Panc1 (cell line): Measurements from ENCODE around the gene ERN2. TPM values are rescaled to one million over a fixed set of nuclear protein-coding genes. Genes with fewer than 3 reads are reported as not detected.

Source experiments
- ATAC-seq: fragments of 200-7000 bp; cut with Tn5 transposase; 2 replicates; pipeline ENCODE4 v1.9.1; 2020; ENCODE audit warnings: mild to moderate bottlenecking, moderate library complexity
- BruUV-seq: library from RNA; stranded (reverse); fragments of 400-500 nt; replicated peaks from 2 replicates; lab custom pipeline; 2021; lab: Mats Ljungman, UMichigan
- CTCF ChIA-PET: fragments of 300-600 bp; sonication (Branson Sonifier 250); formaldehyde crosslinking; loops from one replicate; lab custom pipeline; 2022; ENCODE audit warnings: antibody characterized with exemption; lab: Charles Lee
- POLR2A ChIA-PET: fragments of 300-600 bp; sonication (Branson Sonifier 250); formaldehyde crosslinking; loops from one replicate; lab custom pipeline; 2022; ENCODE audit warnings: antibody characterized with exemption; lab: Charles Lee
- DNase-seq: peaks from one replicate; pipeline ENCODE4 v3.0.0-alpha.2; 2010; ENCODE audit warnings: low read depth, low spot score
- H3K27ac ChIP-seq: 2 replicates; pipeline ENCODE4 v1.5.1; 2011; ENCODE audit warnings: mild to moderate bottlenecking, low read length, inconsistent platforms
- H3K27me3 ChIP-seq: fragments of 200-500 bp; sonication (Bioruptor generic); 2 replicates; pipeline ENCODE4 v1.6.0; 2014; ENCODE audit warnings: low read length, inconsistent platforms; ENCODE audit not compliant: control insufficient read depth, insufficient read depth
- H3K36me3 ChIP-seq: fragments of 200-500 bp; sonication (Bioruptor generic); 2 replicates; pipeline ENCODE4 v1.5.1; 2014; ENCODE audit warnings: inconsistent platforms, mild to moderate bottlenecking, low read length, moderate library complexity; ENCODE audit not compliant: control insufficient read depth, insufficient read depth
- H3K4me1 ChIP-seq: 2 replicates; pipeline ENCODE4 v1.5.1; 2011; ENCODE audit warnings: inconsistent platforms, mild to moderate bottlenecking, low read length, moderate library complexity; ENCODE audit not compliant: control insufficient read depth, insufficient read depth
- H3K4me3 ChIP-seq, 2 experiments: 2 replicates each; pipeline ENCODE4 v1.5.1; 2011 to 2012; ENCODE audit warnings: low read depth in 2 of 2, low read length in 2 of 2, mild to moderate bottlenecking in 2 of 2, inconsistent platforms in 1 of 2, moderate library complexity in 1 of 2
- H3K9me3 ChIP-seq: fragments of 200-500 bp; sonication (Bioruptor generic); 2 replicates; pipeline ENCODE4 v1.5.1; 2014; ENCODE audit warnings: low read depth, mild to moderate bottlenecking, inconsistent platforms, low read length, moderate library complexity; ENCODE audit not compliant: control insufficient read depth, insufficient read depth
- CTCF ChIP-seq: fragments of 450-650 bp; IDR thresholded peaks from 2 replicates; pipeline ENCODE4 v1.5.1; 2017; ENCODE audit warnings: mild to moderate bottlenecking
- POLR2AphosphoS5 ChIP-seq: IDR thresholded peaks from 2 replicates; pipeline ENCODE4 v1.6.1; 2012; ENCODE audit warnings: mild to moderate bottlenecking, low read depth, low read length, moderate library complexity
- REST ChIP-seq, 2 experiments: IDR thresholded peaks; 2 replicates each; pipeline ENCODE4 v1.6.1; 2011 to 2012; ENCODE audit warnings: low read depth in 2 of 2, control low read depth in 1 of 2, low read length in 1 of 2, mild to moderate bottlenecking in 1 of 2, moderate library complexity in 1 of 2; ENCODE audit not compliant: insufficient read depth in 1 of 2
- SIN3A ChIP-seq: IDR thresholded peaks from 2 replicates; pipeline ENCODE4 v1.6.1; 2012; ENCODE audit warnings: low read depth, mild to moderate bottlenecking, low read length, moderate library complexity, borderline replicate concordance; ENCODE audit not compliant: insufficient read depth
- TCF7L2 ChIP-seq: IDR thresholded peaks from 2 replicates; pipeline ENCODE4 v1.6.1; 2011; ENCODE audit warnings: mild to moderate bottlenecking, low read depth, low read length, inconsistent platforms
- in situ Hi-C: cut with HindIII; loops from 2 replicates; pipeline ENCODE4 v1.10.0; 2016; ENCODE audit warnings: low sequenced_read_pairs, low pct_unique_long_range_greater_than_20kb
- intact Hi-C: fragments of 100-400 bp; cut with micrococcal nuclease; formaldehyde crosslinking; loops from one replicate; pipeline ENCODE4 v1.10.0; 2022; ENCODE audit not compliant: unreplicated experiment
- total RNA-seq: library from RNA; stranded (reverse); gene quantifications from one replicate; pipeline ENCODE4 v1.2.1, GENCODE V29; 2021; ENCODE audit not compliant: unreplicated experiment

ERN2 gene
- total RNA-seq, 1 experiment from 2014 or later = not detected

- no peak for DNase-seq
- Histone ChIP-seq H3K4me1 (peaks cover 3% of the 10 kb centered on the region; the same call in 1 of the 2 replicates), H3K36me3 (no peaks in the 10 kb centered on the region), H3K27ac (no peak overlapping the region), H3K9me3 (no peaks in the 10 kb centered on the region), H3K27me3 (peaks cover 12% of the 10 kb centered on the region), H3K4me3 (no peak overlapping the region)
- POLR2A ChIA-PET = no interaction called here
- intact Hi-C loops = no loop called here
- TF ChIP-seq SIN3A = no peak
- TF ChIP-seq REST (IDR thresholded peaks at IDR 0.05; ENCODE audit: insufficient read depth in 1 of 2, low read depth in 2 of 2, low read length in 1 of 2) = no peak
- no peak for TF ChIP-seq POLR2AphosphoS5
- TF ChIP-seq CTCF = no peak
- no peak for TF ChIP-seq TCF7L2
- no TSS peak for BruUV-seq
- in situ Hi-C loops = no loop called here
- CTCF ChIA-PET = no interaction called here
- ATAC-seq = no peak
Measured at GRCh38 chr16:23757116-23757515, 44.1 kb upstream of the ERN2 start.

- Histone ChIP-seq H3K4me3 (no peak overlapping the region), H3K4me1 (peaks cover 3% of the 10 kb centered on the region; the same call in 1 of the 2 replicates), H3K36me3 (no peaks in the 10 kb centered on the region), H3K9me3 (no peaks in the 10 kb centered on the region), H3K27ac (no peak overlapping the region), H3K27me3 (peaks cover 12% of the 10 kb centered on the region)
- ChIA-PET CTCF (no interaction called here), POLR2A (no interaction called here)
- in situ Hi-C loops = no loop called here
- no peak for DNase-seq
- TF ChIP-seq REST (IDR thresholded peaks at IDR 0.05; ENCODE audit: insufficient read depth in 1 of 2, low read depth in 2 of 2, low read length in 1 of 2) = no peak
- TF ChIP-seq CTCF = no peak
- no peak for TF ChIP-seq SIN3A
- TF ChIP-seq TCF7L2 = no peak
- no peak for TF ChIP-seq POLR2AphosphoS5
- intact Hi-C loops = no loop called here
- no peak for ATAC-seq
- BruUV-seq = no TSS peak
Measured at GRCh38 chr16:23755484-23755809, 42.4 kb upstream of the ERN2 start.
